ENCODE measurements around the gene TMEM263. TPM values are rescaled to one million over a fixed set of nuclear protein-coding genes. Genes with fewer than 3 reads are reported as not detected.

The TMEM263 gene
- total and polyA plus RNA-seq, 2 of the 13 experiments (the other 11 are each of a cell fraction or from before 2014, with no cell fraction given) = 25.9 to 58.6 TPM

DNA sequence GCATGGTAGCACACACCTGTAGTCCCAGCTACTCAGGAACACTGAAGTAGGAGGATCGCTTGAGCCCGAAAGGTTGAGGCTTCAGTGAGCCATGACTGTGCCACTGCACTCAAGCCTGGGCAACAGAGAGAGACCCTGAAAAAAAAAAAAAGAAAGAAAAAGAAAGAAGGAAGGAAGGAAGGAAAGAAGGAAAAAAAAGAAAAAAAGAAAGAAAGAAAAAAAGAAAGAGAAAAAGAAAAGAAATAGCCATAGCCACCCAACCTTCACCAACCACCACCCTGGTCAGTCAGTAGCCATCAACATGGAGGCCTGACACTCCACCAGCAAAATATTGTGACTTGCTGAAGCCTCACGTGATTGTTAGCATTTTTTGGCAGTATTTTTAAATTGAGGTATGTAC is 21.4 kb upstream of the TMEM263 start:
- Histone ChIP-seq H2AFZ (ENCODE audit: low read length) (no peak overlapping the region), H4K20me1 (ENCODE audit: insufficient read depth, low read length) (no peaks in the 10 kb centered on the region), H3K4me2 (ENCODE audit: low read depth, low read length) (no peak overlapping the region), H3K9me3 (ENCODE audit: low read length) (no peaks in the 10 kb centered on the region), H3K4me3 (replicated peaks in 1 of 3; ENCODE audit: insufficient read depth in 1 of 3, low read depth in 2 of 3, low read length in 3 of 3) (no peak overlapping the region), H3K9ac (ENCODE audit: insufficient read depth, low read depth, low read length) (no peak overlapping the region), H3K27me3 (ENCODE audit: control insufficient read depth in 1 of 2, insufficient read depth in 2 of 2, low read length in 2 of 2) (no peaks in the 10 kb centered on the region), H3K27ac (ENCODE audit: extremely low read length, insufficient read depth, low read length) (no peak overlapping the region), H3K4me1 (ENCODE audit: insufficient read depth, low read length) (no peaks in the 10 kb centered on the region), H3K79me2 (ENCODE audit: insufficient read depth, low read length) (no peaks in the 10 kb centered on the region), H3K36me3 (replicated peaks in 1 of 2; ENCODE audit: control insufficient read depth in 1 of 2, insufficient read depth in 2 of 2, low read length in 2 of 2) (no peaks in the 10 kb centered on the region)
- ChIA-PET CTCF (ENCODE audit: low intra/inter-chr PET ratio, low total read pairs) (no interaction called here), POLR2A (no interaction called here)
- FAIRE-seq = no peak
- in situ Hi-C loops (cut with HindIII; ENCODE audit: extremely low pct_ligation_motif_present, low pct_unique_long_range_greater_than_20kb) = no loop called here
- intact Hi-C loops (cut with micrococcal nuclease; ENCODE audit: unreplicated experiment) = no loop called here
- WGBS (ENCODE audit: low lambda C conversion rate) = 53% methylated on average over 3 of the region's 3 CpGs
- no peak for ATAC-seq
- no TSS peak for BruUV-seq (replicated peaks)
- DNase-seq (ENCODE audit: low spot score) = no peak
- TF ChIP-seq, protein P1, sequence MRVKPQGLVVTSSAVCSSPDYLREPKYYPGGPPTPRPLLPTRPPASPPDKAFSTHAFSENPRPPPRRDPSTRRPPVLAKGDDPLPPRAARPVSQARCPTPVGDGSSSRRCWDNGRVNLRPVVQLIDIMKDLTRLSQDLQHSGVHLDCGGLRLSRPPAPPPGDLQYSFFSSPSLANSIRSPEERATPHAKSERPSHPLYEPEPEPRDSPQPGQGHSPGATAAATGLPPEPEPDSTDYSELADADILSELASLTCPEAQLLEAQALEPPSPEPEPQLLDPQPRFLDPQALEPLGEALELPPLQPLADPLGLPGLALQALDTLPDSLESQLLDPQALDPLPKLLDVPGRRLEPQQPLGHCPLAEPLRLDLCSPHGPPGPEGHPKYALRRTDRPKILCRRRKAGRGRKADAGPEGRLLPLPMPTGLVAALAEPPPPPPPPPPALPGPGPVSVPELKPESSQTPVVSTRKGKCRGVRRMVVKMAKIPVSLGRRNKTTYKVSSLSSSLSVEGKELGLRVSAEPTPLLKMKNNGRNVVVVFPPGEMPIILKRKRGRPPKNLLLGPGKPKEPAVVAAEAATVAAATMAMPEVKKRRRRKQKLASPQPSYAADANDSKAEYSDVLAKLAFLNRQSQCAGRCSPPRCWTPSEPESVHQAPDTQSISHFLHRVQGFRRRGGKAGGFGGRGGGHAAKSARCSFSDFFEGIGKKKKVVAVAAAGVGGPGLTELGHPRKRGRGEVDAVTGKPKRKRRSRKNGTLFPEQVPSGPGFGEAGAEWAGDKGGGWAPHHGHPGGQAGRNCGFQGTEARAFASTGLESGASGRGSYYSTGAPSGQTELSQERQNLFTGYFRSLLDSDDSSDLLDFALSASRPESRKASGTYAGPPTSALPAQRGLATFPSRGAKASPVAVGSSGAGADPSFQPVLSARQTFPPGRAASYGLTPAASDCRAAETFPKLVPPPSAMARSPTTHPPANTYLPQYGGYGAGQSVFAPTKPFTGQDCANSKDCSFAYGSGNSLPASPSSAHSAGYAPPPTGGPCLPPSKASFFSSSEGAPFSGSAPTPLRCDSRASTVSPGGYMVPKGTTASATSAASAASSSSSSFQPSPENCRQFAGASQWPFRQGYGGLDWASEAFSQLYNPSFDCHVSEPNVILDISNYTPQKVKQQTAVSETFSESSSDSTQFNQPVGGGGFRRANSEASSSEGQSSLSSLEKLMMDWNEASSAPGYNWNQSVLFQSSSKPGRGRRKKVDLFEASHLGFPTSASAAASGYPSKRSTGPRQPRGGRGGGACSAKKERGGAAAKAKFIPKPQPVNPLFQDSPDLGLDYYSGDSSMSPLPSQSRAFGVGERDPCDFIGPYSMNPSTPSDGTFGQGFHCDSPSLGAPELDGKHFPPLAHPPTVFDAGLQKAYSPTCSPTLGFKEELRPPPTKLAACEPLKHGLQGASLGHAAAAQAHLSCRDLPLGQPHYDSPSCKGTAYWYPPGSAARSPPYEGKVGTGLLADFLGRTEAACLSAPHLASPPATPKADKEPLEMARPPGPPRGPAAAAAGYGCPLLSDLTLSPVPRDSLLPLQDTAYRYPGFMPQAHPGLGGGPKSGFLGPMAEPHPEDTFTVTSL (CRISPR knock-in tag; IDR thresholded peaks at IDR 0.05; ENCODE audit: borderline replicate concordance) = no peak
- TF ChIP-seq, protein P2, sequence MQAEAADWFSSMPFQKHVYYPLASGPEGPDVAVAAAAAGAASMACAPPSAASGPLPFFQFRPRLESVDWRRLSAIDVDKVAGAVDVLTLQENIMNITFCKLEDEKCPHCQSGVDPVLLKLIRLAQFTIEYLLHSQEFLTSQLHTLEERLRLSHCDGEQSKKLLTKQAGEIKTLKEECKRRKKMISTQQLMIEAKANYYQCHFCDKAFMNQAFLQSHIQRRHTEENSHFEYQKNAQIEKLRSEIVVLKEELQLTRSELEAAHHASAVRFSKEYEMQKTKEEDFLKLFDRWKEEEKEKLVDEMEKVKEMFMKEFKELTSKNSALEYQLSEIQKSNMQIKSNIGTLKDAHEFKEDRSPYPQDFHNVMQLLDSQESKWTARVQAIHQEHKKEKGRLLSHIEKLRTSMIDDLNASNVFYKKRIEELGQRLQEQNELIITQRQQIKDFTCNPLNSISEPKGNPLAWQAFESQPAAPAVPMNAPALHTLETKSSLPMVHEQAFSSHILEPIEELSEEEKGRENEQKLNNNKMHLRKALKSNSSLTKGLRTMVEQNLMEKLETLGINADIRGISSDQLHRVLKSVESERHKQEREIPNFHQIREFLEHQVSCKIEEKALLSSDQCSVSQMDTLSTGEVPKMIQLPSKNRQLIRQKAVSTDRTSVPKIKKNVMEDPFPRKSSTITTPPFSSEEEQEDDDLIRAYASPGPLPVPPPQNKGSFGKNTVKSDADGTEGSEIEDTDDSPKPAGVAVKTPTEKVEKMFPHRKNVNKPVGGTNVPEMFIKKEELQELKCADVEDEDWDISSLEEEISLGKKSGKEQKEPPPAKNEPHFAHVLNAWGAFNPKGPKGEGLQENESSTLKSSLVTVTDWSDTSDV (CRISPR knock-in tag; IDR thresholded peaks at IDR 0.05) = no peak
- TF ChIP-seq ZNF678 (CRISPR knock-in tag; IDR thresholded peaks at IDR 0.05) = no peak
- TF ChIP-seq ZFX (CRISPR knock-in tag; IDR thresholded peaks at IDR 0.05; ENCODE audit: low read depth) = no peak
- TF ChIP-seq, protein P3, sequence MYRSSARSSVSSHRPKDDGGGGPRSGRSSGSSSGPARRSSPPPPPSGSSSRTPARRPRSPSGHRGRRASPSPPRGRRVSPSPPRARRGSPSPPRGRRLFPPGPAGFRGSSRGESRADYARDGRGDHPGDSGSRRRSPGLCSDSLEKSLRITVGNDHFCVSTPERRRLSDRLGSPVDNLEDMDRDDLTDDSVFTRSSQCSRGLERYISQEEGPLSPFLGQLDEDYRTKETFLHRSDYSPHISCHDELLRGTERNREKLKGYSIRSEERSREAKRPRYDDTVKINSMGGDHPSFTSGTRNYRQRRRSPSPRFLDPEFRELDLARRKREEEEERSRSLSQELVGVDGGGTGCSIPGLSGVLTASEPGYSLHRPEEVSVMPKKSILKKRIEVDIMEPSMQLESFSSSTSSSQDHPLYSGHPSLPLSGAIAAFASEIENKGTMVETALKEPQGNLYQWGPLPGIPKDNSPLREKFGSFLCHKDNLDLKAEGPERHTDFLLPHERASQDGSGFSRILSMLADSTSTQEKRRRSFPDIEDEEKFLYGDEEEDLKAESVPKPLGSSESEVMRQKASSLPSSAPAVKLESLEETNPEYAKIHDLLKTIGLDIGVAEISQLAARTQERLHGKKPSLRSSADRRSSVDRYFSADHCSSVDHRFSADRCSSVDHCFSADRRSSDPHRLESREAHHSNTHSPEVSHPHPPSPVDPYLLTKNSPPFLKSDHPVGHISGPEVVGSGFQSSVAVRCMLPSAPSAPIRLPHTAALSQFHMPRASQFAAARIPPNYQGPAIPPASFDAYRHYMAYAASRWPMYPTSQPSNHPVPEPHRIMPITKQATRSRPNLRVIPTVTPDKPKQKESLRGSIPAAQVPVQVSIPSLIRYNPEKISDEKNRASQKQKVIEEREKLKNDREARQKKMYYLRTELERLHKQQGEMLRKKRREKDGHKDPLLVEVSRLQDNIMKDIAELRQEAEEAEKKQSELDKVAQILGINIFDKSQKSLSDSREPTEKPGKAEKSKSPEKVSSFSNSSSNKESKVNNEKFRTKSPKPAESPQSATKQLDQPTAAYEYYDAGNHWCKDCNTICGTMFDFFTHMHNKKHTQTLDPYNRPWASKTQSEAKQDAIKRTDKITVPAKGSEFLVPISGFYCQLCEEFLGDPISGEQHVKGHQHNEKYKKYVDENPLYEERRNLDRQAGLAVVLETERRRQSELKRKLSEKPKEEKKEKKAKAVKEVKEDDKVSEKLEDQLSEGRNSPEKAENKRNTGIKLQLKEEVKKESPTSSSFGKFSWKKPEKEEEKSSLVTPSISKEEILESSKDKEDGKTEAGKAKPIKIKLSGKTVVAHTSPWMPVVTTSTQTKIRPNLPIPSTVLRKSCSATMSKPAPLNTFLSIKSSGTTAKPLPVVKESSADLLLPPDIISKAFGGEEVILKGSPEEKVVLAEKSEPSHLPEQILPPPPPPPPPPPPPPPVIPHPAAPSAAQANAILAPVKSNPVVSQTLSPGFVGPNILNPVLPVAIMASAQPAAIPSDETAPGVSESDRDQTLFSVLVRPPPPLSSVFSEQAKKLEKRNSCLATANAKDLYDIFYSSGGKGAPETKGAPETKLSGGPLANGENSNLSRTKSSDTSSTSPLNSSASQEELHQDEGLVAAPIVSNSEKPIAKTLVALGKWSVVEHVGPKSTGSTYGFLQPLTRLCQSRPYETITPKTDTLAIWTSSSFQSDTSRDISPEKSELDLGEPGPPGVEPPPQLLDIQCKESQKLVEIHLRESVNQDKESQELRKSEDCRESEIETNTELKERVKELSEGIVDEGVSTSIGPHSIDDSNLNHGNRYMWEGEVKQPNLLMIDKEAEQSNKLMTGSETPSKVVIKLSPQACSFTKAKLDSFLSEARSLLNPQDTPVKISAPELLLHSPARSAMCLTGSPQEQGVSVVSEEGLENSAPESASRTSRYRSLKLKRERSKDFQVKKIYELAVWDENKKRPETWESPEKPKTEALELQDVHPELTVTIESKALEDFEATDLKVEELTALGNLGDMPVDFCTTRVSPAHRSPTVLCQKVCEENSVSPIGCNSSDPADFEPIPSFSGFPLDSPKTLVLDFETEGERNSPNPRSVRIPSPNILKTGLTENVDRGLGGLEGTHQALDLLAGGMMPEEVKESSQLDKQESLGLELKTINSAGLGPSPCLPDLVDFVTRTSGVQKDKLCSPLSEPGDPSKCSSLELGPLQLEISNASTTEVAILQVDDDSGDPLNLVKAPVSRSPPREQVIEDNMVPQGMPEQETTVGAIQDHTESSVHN (CRISPR knock-in tag; IDR thresholded peaks at IDR 0.05) = no peak
- no peak for TF ChIP-seq JUNB (CRISPR knock-in tag; IDR thresholded peaks at IDR 0.05; ENCODE audit: borderline replicate concordance)
